ENCODE results near the gene CLECL1.
"Not testable (repeated sequence)": the region's sequence is repeated elsewhere in the genome, so short reads cannot be mapped to it uniquely, and the experiment has no call there.

The CLECL1 gene

GRCh38 chr12:9751204-9752144 lies 18.6 kb upstream of the CLECL1 start:
- no peak for DNase-seq (ENCODE audit: low read depth)

DNA sequence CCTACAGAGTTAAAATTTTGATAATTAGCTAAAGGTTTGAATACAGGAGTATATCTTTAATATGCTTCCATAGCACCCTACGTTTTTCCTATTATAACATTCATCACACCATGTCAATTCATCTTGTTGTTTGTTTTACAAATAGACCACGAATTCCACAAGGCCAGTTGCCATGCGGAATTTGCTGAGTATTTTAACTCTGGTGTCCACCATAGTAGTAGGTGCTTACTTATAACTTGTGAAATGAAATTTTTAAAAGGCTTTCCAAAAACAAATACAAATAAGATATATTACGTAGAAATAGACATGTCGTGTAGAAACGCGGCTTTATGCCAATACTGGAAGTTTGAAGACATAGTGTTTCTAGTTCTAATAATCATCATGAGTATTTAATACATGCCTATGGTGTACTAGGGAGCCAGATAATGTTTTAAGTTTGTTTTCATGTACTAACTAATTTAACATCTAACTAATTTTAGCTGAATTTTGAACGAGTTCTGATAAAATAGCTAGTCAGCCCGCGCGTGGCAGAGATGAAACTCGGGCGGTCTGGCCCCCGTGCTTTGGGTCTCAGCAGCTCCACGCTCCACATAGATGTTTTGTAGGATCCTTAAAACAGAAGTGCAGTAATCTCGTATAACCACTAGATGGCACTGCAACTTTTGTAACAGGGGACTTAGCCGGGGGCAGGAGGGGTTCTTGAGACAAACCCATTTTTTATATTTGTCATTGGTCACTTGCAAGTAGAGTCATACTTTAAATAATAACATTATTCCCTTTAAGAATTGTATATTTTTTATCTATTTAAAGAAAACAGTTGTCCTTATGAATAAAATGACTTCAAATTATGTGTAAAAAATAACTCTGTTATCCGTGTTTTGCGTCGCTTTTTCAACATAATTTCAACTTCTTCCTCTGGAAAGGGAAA lies 17.6 kb upstream of the CLECL1 start:
- DNase-seq (ENCODE audit: low read depth), result no peak

- no peak for DNase-seq (ENCODE audit: low read depth)
These were observed 16.7 kb upstream of the CLECL1 start for GRCh38 chr12:9749640-9750039.

- DNase-seq (ENCODE audit: low read depth), result no peak
These were observed 12.3 kb upstream of the CLECL1 start for GRCh38 chr12:9745199-9745598.

- no peak for DNase-seq (ENCODE audit: low read depth)
These were observed 9.8 kb upstream of the CLECL1 start for GRCh38 chr12:9742661-9743060.

- peak; percentile 57 for DNase-seq (ENCODE audit: low read depth)
These were observed 8.8 kb upstream of the CLECL1 start for GRCh38 chr12:9741726-9742125.

DNA sequence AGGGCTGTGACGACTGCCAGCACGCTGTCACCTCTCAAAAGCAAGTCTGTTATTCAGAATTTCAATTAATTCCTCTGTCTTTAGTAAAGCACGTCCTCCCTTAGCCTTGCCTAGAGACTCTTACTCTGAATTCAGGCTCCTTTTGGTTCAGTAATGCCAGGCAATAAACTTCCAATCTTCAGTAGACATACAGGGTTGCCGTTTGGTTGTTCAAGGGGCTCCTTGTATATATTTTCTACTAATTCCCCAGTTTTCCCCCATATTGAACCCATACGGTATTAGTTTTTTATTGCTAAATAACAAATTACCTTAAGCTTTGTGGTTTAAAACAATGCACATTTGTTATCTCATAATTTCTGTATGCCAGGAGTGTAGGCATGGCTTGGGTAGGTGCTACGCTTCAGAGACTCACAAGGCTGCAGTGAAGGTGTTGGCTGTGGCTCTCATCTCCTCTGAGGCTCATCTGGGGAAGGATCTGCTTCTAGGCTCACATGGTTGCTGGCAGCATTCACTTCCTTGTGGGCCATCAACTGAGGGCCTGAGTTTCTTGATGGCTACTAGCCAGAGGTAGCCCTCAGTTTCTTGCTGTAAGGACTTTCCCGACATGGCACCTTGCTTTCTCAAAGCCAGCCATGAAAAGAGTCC lies 7.3 kb upstream of the CLECL1 start:
- no peak for DNase-seq (ENCODE audit: low read depth)

DNA sequence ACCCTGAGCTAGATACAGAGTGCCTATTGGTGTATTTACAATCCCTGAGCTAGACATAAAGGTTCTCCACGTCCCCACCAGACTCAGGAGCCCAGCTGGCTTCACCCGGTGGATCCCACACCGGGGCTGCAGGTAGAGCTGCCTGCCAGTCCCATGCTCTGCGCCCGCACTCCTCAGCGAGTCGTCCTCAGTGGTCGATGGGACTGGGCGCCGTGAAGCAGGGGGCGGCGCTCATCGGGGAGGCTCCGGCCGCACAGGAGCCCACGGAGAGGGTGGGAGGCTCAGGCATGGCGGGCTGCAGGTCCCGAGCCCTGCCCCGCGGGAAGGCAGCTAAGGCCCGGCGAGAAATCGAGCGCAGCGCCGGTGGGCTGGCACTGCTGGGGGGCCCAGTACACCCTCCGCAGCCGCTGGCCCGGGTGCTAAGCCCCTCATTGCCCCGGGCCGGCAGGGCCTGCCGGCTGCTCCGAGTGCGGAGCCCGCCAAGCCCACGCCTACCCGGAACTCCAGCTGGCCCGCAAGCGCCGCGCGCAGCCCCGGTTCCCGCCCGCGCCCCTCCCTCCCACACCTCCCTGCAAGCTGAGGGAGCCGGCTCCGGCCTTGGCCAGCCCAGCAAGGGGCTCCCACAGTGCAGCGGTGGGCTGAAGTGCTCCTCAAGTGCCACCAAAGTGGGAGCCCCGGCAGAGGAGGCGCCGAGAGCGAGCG lies 6.7 kb upstream of the CLECL1 start:
- DNase-seq (ENCODE audit: low read depth), result not testable (repeated sequence)

DNA sequence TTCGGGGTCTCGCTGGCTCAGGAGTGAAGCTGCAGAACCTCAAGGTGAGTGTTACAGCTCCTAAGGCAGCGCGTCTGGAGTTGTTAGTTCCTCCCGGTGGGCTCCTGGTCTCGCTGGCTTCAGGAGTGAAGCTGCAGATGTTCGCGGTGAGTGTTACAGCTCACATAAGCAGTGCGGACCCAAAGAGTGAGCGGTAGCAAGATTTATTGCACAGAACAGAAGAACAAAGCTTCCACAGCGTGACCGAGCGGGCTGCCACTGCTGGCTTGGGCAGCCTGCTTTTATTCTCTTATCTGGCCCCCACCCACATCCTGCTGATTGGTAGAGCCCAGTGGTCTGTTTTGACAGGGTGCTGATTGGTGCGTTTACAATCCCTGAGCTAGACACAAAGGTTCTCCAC lies 6.0 kb upstream of the CLECL1 start:
- not testable (repeated sequence) for DNase-seq (ENCODE audit: low read depth)

- no peak for DNase-seq (ENCODE audit: low read depth)
These were observed 4.2 kb upstream of the CLECL1 start for GRCh38 chr12:9736936-9737705.

- DNase-seq (ENCODE audit: low read depth), result no peak
These were observed 2.7 kb upstream of the CLECL1 start for GRCh38 chr12:9735601-9736000.

- no peak for DNase-seq (ENCODE audit: low read depth)
These were observed 1.1 kb downstream of the CLECL1 start for GRCh38 chr12:9731797-9732196.

DNA sequence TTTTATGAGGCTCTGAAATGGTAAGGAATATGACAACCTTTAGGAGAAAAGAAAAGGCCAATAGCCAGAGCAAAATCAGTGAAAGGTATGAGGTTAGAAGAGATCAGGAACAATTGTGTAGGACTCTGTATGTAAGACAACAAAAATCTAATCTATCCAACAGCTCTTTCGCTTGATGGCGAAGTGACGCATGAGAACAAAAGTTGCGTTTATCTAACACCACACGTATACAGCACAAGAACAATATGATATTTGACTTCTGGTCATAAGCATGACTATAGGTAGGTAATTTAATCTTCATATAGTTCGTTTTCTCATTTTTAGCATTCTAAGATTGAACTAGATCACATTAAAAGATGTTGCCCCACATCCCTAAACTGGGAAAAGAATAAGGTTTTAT lies 1.5 kb downstream of the CLECL1 start:
- DNase-seq (ENCODE audit: low read depth), result no peak

DNA sequence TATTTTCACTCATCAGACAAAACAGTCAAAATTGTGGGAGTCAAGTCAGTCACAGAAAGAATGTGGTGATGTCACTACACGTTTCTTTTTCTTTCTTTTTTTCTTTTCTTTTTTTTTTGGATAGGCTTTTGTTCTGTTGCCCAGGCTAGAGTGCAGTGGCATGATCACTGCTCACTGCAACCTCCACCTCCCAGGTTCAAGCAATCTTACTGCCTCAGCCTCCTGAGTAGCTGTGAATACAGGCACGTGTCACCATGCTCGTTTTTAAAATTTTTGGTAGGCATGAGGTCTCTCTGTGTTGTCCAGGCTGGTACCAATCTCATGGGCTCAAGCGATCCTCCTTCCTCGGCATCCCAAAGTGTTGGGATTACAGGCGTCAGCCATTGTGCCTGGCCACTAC lies 2.3 kb downstream of the CLECL1 start:
- DNase-seq (ENCODE audit: low read depth), result no peak

GRCh38 chr12:9730011-9730410 lies 2.9 kb downstream of the CLECL1 start:
- no peak for DNase-seq (ENCODE audit: low read depth)

DNA sequence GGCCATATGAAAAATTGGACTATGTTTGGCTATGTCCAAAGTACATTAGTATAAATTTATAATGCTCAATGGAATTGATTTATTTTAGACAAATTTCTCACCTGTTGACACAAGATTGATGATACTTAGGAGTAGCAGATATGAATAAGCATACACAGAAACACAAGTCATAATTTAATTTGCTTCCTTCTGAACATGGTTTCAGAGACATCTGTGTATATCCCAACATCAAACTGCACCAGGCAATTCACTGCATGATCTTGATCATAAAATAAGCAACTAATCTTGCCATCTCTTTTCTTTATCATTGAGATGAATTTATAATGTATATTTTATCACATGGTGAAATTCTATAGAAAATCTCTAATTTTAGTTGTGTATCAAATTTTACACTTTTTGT lies 3.8 kb downstream of the CLECL1 start:
- no peak for DNase-seq (ENCODE audit: low read depth)

DNA sequence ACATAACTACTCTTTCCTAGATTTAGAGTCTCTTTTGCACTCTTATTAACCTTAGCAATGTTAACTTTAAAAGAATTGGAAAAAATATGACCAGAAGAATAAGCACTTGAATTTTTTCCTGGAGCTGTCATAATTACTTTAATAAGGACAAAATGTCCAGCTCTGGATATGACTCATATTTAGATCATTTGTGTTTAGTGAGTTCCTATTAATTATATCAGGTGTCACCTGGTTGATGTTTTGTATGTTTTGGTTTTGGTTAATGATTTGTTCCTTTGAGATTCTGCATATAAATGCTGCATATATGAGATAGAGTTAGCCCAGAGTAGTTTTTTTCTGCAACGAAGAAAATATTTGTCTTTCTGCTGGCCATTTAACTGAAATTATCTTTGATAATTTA lies 5.1 kb downstream of the CLECL1 start:
- no peak for DNase-seq (ENCODE audit: low read depth)

GRCh38 chr12:9725213-9725870 lies 7.6 kb downstream of the CLECL1 start:
- no peak for DNase-seq (ENCODE audit: low read depth)

DNA sequence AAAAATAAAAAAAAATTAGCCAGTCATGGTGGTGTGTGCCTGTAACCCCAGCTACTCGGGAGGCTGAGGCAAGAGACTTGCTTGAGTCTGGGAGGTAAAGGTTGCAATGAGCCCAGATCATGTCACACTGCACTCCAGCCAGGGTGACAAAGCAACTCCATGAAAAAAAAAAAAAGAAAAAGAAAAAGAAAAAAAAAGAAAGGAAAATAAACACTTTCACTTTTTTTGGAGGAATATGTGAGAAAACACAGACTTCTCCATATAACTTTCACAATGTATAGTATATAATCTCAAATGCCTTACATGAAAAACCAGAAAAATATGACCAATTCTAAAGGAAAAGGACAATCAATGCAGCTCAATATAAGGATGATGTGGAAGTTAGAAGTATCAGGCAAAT lies 8.9 kb downstream of the CLECL1 start:
- no peak for DNase-seq (ENCODE audit: low read depth)

GRCh38 chr12:9721394-9722092 lies 11.4 kb downstream of the CLECL1 start:
- no peak for DNase-seq (ENCODE audit: low read depth)
